GM10266 (cell line): ENCODE measurements around the gene ZNHIT2.

Experiments used
- DNase-seq: peaks from one replicate; pipeline ENCODE4 v3.0.0; 2012; ENCODE audit errors: extremely low spot score
- TF ChIP-seq, protein P1 (sequence below): IDR thresholded peaks from 2 replicates; pipeline ENCODE4 v1.5.1; 2012; ENCODE audit warnings: mild to moderate bottlenecking, low read depth; ENCODE audit not compliant: control insufficient read depth, insufficient read depth; ENCODE audit errors: missing control alignments

The ZNHIT2 gene

GRCh38 chr11:65129649-65130441 lies 12.3 kb upstream of the ZNHIT2 start:
- no peak for DNase-seq
- TF ChIP-seq, protein P1, sequence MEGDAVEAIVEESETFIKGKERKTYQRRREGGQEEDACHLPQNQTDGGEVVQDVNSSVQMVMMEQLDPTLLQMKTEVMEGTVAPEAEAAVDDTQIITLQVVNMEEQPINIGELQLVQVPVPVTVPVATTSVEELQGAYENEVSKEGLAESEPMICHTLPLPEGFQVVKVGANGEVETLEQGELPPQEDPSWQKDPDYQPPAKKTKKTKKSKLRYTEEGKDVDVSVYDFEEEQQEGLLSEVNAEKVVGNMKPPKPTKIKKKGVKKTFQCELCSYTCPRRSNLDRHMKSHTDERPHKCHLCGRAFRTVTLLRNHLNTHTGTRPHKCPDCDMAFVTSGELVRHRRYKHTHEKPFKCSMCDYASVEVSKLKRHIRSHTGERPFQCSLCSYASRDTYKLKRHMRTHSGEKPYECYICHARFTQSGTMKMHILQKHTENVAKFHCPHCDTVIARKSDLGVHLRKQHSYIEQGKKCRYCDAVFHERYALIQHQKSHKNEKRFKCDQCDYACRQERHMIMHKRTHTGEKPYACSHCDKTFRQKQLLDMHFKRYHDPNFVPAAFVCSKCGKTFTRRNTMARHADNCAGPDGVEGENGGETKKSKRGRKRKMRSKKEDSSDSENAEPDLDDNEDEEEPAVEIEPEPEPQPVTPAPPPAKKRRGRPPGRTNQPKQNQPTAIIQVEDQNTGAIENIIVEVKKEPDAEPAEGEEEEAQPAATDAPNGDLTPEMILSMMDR = no peak

- no peak for DNase-seq
- TF ChIP-seq, protein P1 = no peak
These were observed 11.0 kb upstream of the ZNHIT2 start for GRCh38 chr11:65128182-65129145.

- TF ChIP-seq, protein P1 = no peak
- DNase-seq = no peak
These were observed 10.1 kb upstream of the ZNHIT2 start for GRCh38 chr11:65127473-65128181.

GRCh38 chr11:65126624-65127274 lies 9.2 kb upstream of the ZNHIT2 start:
- DNase-seq = no peak
- TF ChIP-seq, protein P1 = no peak

- DNase-seq = no peak
- TF ChIP-seq, protein P1 = no peak
These were observed 7.9 kb upstream of the ZNHIT2 start for GRCh38 chr11:65125197-65126056.
